Anterior cingulate cortex (tissue), 58 donors: ENCODE measurements around the gene HEMK1.

Experiments used
- DNase-seq, 58 donors: peaks; one replicate each; lab custom pipeline; 2025; lab: John Stamatoyannopoulos, UW

HEMK1 gene

DNA sequence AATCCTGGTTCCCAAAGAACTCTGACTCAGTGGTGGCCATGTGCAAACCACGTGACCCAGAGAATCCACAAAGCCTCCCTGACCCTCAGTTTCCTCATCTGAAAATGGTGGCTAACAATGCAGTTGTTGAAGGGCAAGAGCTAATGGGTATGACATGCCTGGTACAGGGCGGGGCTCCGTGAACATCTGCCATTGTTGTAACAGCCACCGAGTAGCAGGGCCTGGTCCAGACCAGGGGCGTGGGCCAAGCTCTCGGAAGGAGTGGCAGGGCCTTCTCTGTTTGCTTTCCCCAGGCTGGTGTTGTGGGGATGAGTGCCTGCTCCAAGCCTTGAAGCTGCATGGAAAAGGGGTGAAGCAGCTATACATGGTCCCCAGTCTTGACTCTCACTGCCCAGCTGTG is 61.1 kb downstream of the HEMK1 start:
- no peak for DNase-seq

DNA sequence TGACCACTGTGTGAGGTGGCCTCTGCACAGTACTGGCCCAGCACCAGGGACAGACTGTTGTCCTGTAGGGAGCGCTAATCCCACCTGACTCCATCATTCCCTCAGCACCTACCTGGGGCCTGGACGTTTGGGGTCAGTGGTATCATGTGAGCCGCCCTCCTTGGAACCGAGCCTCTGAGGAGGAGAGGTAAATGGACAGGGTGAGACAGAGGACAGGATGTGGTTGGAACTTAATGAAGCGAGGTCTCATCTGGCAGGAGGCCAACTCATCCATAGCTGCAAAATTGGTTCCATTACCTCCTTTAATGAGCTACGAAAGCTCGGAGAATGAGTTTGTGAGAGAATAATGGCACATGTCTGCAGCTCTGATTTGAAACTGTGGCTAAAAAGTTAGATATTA is 61.6 kb downstream of the HEMK1 start:
- DNase-seq, result no peak

GRCh38 chr3:50632450-50632849 is 63.1 kb downstream of the HEMK1 start:
- no peak for DNase-seq

DNA sequence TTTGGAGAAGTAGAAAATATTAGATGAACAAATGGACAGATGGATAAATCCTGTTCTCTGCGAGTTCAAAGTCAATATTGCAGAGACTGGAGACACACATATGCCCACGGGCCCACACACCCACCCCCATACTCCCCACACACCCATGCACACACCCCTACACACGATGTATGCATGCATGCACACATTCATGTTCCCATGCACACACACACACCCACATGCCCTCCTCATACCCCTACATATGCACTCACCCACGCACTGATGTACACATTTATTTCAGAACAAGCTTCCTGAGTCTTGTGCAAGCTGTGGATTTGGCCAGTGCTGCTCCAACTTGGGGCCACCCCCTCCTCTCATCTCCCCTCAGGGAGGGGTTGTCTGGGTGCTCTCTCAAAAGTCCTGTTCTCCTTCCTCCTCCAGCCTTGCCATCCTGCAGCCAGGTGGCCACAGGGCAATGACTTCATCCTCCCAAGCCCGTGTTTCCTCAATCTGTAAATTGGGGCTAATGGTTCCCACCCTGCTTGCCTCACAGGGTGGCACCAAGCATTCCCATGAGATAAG is 64.0 kb downstream of the HEMK1 start:
- DNase-seq, result no peak

DNA sequence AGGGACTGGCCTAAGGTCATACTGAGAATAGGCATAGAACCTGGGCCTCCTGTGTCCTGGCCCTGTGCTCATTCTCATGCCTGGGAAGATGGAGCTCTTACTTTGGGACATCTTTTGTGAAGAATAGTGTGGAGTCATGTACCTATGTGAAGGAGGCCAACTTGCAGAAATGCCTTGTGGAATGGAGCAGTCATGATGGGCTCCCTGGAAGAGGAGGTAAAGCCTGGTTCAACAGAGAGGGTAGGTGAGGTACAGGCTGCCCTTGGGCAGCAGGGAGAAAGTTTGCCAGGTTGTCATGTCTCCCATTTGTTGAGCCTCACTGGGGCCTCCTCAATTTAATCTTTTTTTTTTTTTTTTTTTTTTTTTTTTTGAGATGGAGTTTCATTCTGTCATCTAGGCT is 65.7 kb downstream of the HEMK1 start:
- no peak for DNase-seq

GRCh38 chr3:50637011-50637410 is 67.7 kb downstream of the HEMK1 start:
- no peak for DNase-seq

- no peak for DNase-seq
Measured at GRCh38 chr3:50637945-50638344, 68.6 kb downstream of the HEMK1 start.

DNA sequence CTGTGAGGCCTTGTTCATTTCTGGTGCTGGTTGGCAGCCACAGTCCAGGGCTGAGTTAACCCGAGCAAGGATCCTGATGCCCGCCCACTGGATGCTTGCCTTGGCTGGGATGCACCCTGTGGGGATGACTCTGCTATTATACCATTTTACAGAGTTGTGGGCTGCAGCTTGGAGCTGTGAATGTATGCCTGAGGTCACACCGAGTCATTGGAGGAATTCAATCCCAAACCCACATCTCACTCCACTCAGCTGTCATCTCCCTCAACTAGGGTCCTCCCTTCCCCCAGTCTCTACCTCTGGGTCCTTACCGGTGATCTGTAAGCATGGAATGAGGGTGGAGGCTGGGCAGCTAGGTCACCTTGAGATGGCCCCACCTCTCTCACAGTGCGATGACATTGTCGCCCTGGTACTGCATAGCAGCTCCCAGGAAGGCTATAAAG is 69.8 kb downstream of the HEMK1 start:
- no peak for DNase-seq

GRCh38 chr3:50642382-50642781 is 73.1 kb downstream of the HEMK1 start:
- no peak for DNase-seq

- peak in 33 of 58 donors; percentile 10 to 76 (median 42) for DNase-seq
Measured at GRCh38 chr3:50644561-50644960, 75.2 kb downstream of the HEMK1 start.

- DNase-seq, result no peak
Measured at GRCh38 chr3:50645378-50645777, 76.1 kb downstream of the HEMK1 start.
